ENCODE results near the gene HOXC9. TPM values are rescaled to one million over a fixed set of nuclear protein-coding genes. Genes with fewer than 3 reads are reported as not detected.
A peak's percentile ranks its signal among the peaks of the same experiment; 100 is the strongest.

Gene HOXC9
- total RNA-seq, 1 donor from 2014 or later = 0.27 TPM

- H3K27ac Mint-ChIP-seq = no peak overlapping the region
- no peak for TF ChIP-seq CTCF (conservative IDR thresholded peaks at IDR 0.05)
Measured at GRCh38 chr12:53992377-53992889, 7.5 kb upstream of the HOXC9 start.

GRCh38 chr12:53993162-53994008, 6.6 kb upstream of the HOXC9 start:
- Mint-ChIP-seq H3K27ac (peak overlapping the region; percentile 54), H3K36me3 (no peaks in the 10 kb centered on the region), H3K27me3 (peaks cover 100% of the 10 kb centered on the region), H3K4me1 (ENCODE audit: unreplicated experiment) (peaks cover 19% of the 10 kb centered on the region), H3K4me3 (peak overlapping the region; percentile 79), H3K9me3 (no peaks in the 10 kb centered on the region)
- no peak for TF ChIP-seq CTCF (conservative IDR thresholded peaks at IDR 0.05)
- no peak for DNase-seq (ENCODE audit: extremely low spot score, unreplicated experiment)

More at GRCh38 chr12:53992377-53992889, 7.5 kb upstream of the HOXC9 start:
- Mint-ChIP-seq H3K4me1 (ENCODE audit: unreplicated experiment) (peaks cover 19% of the 10 kb centered on the region), H3K27me3 (peaks cover 100% of the 10 kb centered on the region), H3K9me3 (no peaks in the 10 kb centered on the region), H3K36me3 (no peaks in the 10 kb centered on the region), H3K4me3 (no peak overlapping the region)
- no peak for DNase-seq (ENCODE audit: extremely low spot score, unreplicated experiment)

- H3K4me1 Mint-ChIP-seq (ENCODE audit: unreplicated experiment) = peaks cover 19% of the 10 kb centered on the region
- no peaks in the 10 kb centered on the region for H3K36me3 Mint-ChIP-seq
- H3K27ac Mint-ChIP-seq = peak overlapping the region; percentile 54
- peaks cover 100% of the 10 kb centered on the region for H3K27me3 Mint-ChIP-seq
- peak overlapping the region; percentile 79 for H3K4me3 Mint-ChIP-seq
- H3K9me3 Mint-ChIP-seq = no peaks in the 10 kb centered on the region
- no peak for DNase-seq (ENCODE audit: extremely low spot score, unreplicated experiment)
- no peak for TF ChIP-seq CTCF (conservative IDR thresholded peaks at IDR 0.05)
Measured at GRCh38 chr12:53994009-53994263, 6.0 kb upstream of the HOXC9 start.

GRCh38 chr12:53994264-53995001, 5.5 kb upstream of the HOXC9 start:
- H3K4me3 Mint-ChIP-seq = peak overlapping the region; percentile 79
- peaks cover 100% of the 10 kb centered on the region for H3K27me3 Mint-ChIP-seq
- no peaks in the 10 kb centered on the region for H3K9me3 Mint-ChIP-seq
- no peaks in the 10 kb centered on the region for H3K36me3 Mint-ChIP-seq
- H3K4me1 Mint-ChIP-seq (ENCODE audit: unreplicated experiment) = peaks cover 14% of the 10 kb centered on the region
- no peak for DNase-seq (ENCODE audit: extremely low spot score, unreplicated experiment)
- peak overlapping the region; percentile 54 for H3K27ac Mint-ChIP-seq
- no peak for TF ChIP-seq CTCF (conservative IDR thresholded peaks at IDR 0.05)

GRCh38 chr12:53995002-53995377, 5.0 kb upstream of the HOXC9 start:
- no peaks in the 10 kb centered on the region for H3K36me3 Mint-ChIP-seq
- no peak for DNase-seq (ENCODE audit: extremely low spot score, unreplicated experiment)
- no peaks in the 10 kb centered on the region for H3K9me3 Mint-ChIP-seq
- peaks cover 100% of the 10 kb centered on the region for H3K27me3 Mint-ChIP-seq
- peaks cover 11% of the 10 kb centered on the region for H3K4me1 Mint-ChIP-seq (ENCODE audit: unreplicated experiment)
- peak overlapping the region; percentile 66 for H3K4me3 Mint-ChIP-seq
- no peak for TF ChIP-seq CTCF (conservative IDR thresholded peaks at IDR 0.05)
- H3K27ac Mint-ChIP-seq = peak overlapping the region; percentile 28

All from type B pancreatic cell (in vitro differentiated cells).